Measurements from ENCODE around the gene TEKT2.

DNA sequence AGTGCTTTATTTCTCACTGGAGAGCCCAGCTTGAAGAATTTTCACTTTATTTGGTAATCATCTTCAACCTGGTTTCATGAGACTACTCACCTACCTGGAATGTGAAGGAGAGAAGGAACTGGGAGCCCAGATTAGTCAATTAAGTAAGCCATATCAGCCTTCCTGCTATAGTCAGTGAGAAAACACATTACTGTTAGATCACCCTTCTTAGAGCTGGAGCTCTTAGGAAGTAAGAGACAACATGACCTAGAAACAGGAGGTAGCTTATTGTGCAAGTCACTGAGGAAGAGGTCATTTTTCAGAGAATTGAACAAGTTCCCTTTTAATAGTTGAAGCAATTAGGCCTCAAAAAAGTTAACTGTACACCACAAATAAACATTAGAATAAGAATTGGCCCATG is 49.2 kb upstream of the TEKT2 start:
- TF ChIP-seq, protein P1, sequence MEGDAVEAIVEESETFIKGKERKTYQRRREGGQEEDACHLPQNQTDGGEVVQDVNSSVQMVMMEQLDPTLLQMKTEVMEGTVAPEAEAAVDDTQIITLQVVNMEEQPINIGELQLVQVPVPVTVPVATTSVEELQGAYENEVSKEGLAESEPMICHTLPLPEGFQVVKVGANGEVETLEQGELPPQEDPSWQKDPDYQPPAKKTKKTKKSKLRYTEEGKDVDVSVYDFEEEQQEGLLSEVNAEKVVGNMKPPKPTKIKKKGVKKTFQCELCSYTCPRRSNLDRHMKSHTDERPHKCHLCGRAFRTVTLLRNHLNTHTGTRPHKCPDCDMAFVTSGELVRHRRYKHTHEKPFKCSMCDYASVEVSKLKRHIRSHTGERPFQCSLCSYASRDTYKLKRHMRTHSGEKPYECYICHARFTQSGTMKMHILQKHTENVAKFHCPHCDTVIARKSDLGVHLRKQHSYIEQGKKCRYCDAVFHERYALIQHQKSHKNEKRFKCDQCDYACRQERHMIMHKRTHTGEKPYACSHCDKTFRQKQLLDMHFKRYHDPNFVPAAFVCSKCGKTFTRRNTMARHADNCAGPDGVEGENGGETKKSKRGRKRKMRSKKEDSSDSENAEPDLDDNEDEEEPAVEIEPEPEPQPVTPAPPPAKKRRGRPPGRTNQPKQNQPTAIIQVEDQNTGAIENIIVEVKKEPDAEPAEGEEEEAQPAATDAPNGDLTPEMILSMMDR (IDR thresholded peaks at IDR 0.05): no peak
- TF ChIP-seq POLR2A (IDR thresholded peaks at IDR 0.05) (no peak), POLR2AphosphoS5 (IDR thresholded peaks at IDR 0.05) (no peak)
